SU-DHL-6 (cell line): ENCODE data around the gene ARRB1.

Experiments
- H2AFZ ChIP-seq: fragments of 200-600 bp; sonication (generic); 2 replicates; pipeline ENCODE4 v1.6.1; 2014; ENCODE audit warnings: low read depth, mild to moderate bottlenecking, moderate library complexity, mixed read lengths, antibody characterized with exemption, low read length; ENCODE audit not compliant: severe bottlenecking
- H3F3A ChIP-seq: fragments of 200-600 bp; shearing (Covaris generic); 2 replicates; pipeline ENCODE4 v1.6.0; 2016; ENCODE audit warnings: antibody characterized with exemption, mild to moderate bottlenecking; ENCODE audit not compliant: insufficient read depth
- H3K27ac ChIP-seq: fragments of 200-600 bp; sonication (generic); 2 replicates; pipeline ENCODE4 v1.5.1; 2016; ENCODE audit warnings: low read depth, mild to moderate bottlenecking, low read length, moderate library complexity, mixed read lengths
- H3K27me3 ChIP-seq: fragments of 200-600 bp; sonication (generic), shearing (Covaris generic); 2 replicates; pipeline ENCODE4 v1.6.0; 2014; ENCODE audit warnings: mild to moderate bottlenecking, low read length
- H3K36me3 ChIP-seq: fragments of 200-600 bp; sonication (generic); 2 replicates; pipeline ENCODE4 v1.6.1; 2014; ENCODE audit warnings: mild to moderate bottlenecking, low read length, mixed read lengths
- H3K4me2 ChIP-seq: fragments of 300-600, 200-600 bp; shearing (Covaris generic), sonication (generic); 2 replicates; pipeline ENCODE4 v1.6.0; 2014; ENCODE audit warnings: low read length, low read depth, mild to moderate bottlenecking; ENCODE audit not compliant: poor library complexity, severe bottlenecking
- H3K4me3 ChIP-seq: fragments of 200-600 bp; sonication (generic); 2 replicates; pipeline ENCODE4 v1.5.1; 2014; ENCODE audit warnings: antibody characterized with exemption, low read length, mild to moderate bottlenecking, mixed read lengths; ENCODE audit not compliant: insufficient read depth, poor library complexity, severe bottlenecking
- H3K79me2 ChIP-seq: fragments of 200-600 bp; sonication (generic); 2 replicates; pipeline ENCODE4 v1.6.1; 2014; ENCODE audit warnings: mild to moderate bottlenecking, low read length, moderate library complexity; ENCODE audit not compliant: insufficient read depth
- H3K9ac ChIP-seq: fragments of 200-600 bp; sonication (generic); 2 replicates; pipeline ENCODE4 v1.7.0; 2014; ENCODE audit warnings: mild to moderate bottlenecking, low read length
- H3K9me2 ChIP-seq: fragments of 200-600 bp; sonication (generic); replicated peaks from 2 replicates; pipeline ENCODE4 v1.6.1; 2014; ENCODE audit warnings: low read length; ENCODE audit not compliant: insufficient read depth
- H3K9me3 ChIP-seq: fragments of 200-600 bp; sonication (generic); 2 replicates; pipeline ENCODE4 v1.6.1; 2014; ENCODE audit warnings: low read length, mixed read lengths; ENCODE audit not compliant: insufficient read depth
- H4K20me1 ChIP-seq: fragments of 200-600 bp; sonication (generic); 2 replicates; pipeline ENCODE4 v1.6.1; 2014; ENCODE audit warnings: low read depth, mild to moderate bottlenecking, antibody characterized with exemption, low read length, moderate library complexity, mixed read lengths
- EZH2phosphoT487 ChIP-seq: fragments of 200-600 bp; sonication (generic), shearing (Covaris generic); conservative IDR thresholded peaks from 2 replicates; pipeline ENCODE4 v1.6.1; 2018; ENCODE audit warnings: mild to moderate bottlenecking, antibody characterized with exemption, low read length, moderate library complexity, mixed read lengths
- TF ChIP-seq, protein P1 (sequence below): fragments of 200-600 bp; sonication (generic); IDR thresholded peaks from one replicate; pipeline ENCODE4 v1.5.1; 2017; ENCODE audit warnings: antibody characterized with exemption, mild to moderate bottlenecking, low read length, moderate library complexity; ENCODE audit not compliant: insufficient read depth, poor library complexity, severe bottlenecking

ARRB1 gene

DNA sequence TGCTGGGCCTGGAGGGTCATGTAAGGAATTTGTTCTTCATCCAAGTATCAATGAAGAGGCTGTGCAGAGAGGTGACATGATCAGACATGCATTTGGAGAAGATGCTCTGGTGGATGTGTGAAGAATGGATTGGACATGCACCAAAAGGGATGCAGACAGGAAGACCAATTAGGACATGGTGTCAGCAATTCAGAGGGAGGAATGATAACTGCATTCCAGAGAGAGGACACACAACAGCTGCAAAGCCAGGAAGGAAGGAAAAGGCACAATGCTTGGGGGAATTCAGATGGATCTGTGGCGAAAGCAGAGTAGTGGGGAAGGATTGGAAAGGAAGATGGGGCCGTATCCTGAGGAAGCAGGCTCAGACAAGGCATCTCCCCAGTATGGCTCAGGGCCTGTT lies 5.2 kb upstream of the ARRB1 start:
- TF ChIP-seq EZH2phosphoT487 = no peak
- TF ChIP-seq, protein P1, sequence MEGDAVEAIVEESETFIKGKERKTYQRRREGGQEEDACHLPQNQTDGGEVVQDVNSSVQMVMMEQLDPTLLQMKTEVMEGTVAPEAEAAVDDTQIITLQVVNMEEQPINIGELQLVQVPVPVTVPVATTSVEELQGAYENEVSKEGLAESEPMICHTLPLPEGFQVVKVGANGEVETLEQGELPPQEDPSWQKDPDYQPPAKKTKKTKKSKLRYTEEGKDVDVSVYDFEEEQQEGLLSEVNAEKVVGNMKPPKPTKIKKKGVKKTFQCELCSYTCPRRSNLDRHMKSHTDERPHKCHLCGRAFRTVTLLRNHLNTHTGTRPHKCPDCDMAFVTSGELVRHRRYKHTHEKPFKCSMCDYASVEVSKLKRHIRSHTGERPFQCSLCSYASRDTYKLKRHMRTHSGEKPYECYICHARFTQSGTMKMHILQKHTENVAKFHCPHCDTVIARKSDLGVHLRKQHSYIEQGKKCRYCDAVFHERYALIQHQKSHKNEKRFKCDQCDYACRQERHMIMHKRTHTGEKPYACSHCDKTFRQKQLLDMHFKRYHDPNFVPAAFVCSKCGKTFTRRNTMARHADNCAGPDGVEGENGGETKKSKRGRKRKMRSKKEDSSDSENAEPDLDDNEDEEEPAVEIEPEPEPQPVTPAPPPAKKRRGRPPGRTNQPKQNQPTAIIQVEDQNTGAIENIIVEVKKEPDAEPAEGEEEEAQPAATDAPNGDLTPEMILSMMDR = no peak
- Histone ChIP-seq H3K27me3 (no peaks in the 10 kb centered on the region), H2AFZ (no peak overlapping the region), H3K79me2 (no peaks in the 10 kb centered on the region), H3K9me2 (no peaks in the 10 kb centered on the region), H3K27ac (no peak overlapping the region), H3K9me3 (no peaks in the 10 kb centered on the region), H3F3A (no peaks in the 10 kb centered on the region), H3K36me3 (no peaks in the 10 kb centered on the region), H3K4me2 (no peak overlapping the region), H3K4me3 (no peak overlapping the region), H4K20me1 (no peaks in the 10 kb centered on the region), H3K9ac (no peak overlapping the region)

DNA sequence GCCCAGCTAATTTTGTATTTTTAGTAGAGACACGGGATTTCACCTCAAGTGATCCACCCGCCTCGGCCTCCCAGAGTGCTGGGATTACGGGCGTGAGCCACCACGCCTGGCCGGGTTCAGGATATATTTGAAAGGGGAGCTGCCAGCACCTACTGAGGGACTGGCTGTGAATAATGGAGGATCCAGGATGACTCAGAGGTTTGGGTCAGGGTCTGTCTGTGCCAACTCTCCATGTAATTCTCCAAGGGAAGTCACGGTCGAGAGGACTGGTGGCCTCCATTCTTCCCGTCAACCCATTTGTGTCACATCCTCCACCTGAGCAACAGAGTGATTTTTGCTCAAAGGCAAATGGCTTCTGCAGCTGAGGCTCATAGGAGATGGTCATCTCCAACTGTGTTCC lies 3.6 kb upstream of the ARRB1 start:
- TF ChIP-seq, protein P1 = no peak
- no peak for TF ChIP-seq EZH2phosphoT487
- Histone ChIP-seq H3K36me3 (no peaks in the 10 kb centered on the region), H3K79me2 (no peaks in the 10 kb centered on the region), H2AFZ (no peak overlapping the region), H4K20me1 (no peaks in the 10 kb centered on the region), H3F3A (no peaks in the 10 kb centered on the region), H3K27ac (no peak overlapping the region), H3K9me3 (no peaks in the 10 kb centered on the region), H3K27me3 (no peaks in the 10 kb centered on the region), H3K9ac (no peak overlapping the region), H3K4me2 (no peak overlapping the region), H3K9me2 (no peaks in the 10 kb centered on the region), H3K4me3 (no peak overlapping the region)

DNA sequence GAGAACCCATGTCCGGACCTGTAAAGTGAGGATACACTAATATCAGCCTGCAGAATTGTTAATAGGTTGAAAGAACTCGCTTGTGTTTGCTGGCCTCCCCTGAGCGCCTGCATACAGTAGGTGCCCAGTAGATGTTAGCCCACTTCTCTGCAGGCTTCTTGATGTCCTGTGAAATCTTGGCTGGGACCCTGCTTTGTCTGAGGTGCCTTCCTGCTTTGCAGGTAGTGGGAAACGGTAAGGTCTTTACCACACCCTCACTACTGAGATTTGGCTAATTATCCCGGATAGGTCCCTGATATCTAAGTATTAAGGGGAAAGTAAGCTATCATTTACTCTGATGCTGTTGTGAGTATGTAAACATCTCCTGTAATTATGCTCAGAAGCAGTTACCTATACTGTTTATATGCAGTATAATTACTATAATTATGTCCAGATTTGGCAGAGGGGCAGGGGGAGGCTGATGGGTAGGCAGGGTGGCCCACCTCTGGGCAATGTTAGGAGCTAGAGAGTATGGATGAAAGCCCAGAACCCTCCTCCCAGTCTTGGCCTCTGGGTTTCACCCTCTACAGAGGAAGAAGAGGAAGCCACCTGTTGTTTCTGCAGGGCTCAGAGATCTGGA lies 1.2 kb upstream of the ARRB1 start:
- TF ChIP-seq EZH2phosphoT487 = no peak
- TF ChIP-seq, protein P1 = no peak
- Histone ChIP-seq H3K27me3 (no peaks in the 10 kb centered on the region), H3K27ac (no peak overlapping the region), H3K79me2 (no peaks in the 10 kb centered on the region), H3F3A (no peaks in the 10 kb centered on the region), H3K4me2 (no peak overlapping the region), H3K9me3 (no peaks in the 10 kb centered on the region), H3K36me3 (no peaks in the 10 kb centered on the region), H3K9me2 (no peaks in the 10 kb centered on the region), H3K4me3 (no peak overlapping the region), H3K9ac (no peak overlapping the region), H4K20me1 (no peaks in the 10 kb centered on the region), H2AFZ (no peak overlapping the region)
